ENCODE data around the gene FBXW4.

Gene FBXW4

DNA sequence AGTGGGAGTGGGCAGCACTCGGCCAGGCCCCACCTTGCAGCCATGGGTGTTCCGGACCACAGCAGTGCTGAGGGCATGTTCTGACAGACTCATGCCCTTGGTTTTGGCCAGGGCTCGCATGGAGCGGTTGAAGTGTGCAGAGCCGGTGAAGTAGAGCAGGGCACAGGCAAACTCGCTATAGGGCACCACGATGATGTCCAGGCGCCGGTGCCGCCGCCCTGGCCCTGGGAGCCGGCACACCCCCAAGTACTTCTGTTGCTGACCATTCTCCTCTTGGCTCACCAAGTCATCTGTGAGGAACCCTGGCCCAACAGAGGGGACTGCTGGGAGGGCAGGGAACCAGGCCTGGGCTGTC, 115.5 kb downstream of the FBXW4 start:
- no peak for DNase-seq

DNA sequence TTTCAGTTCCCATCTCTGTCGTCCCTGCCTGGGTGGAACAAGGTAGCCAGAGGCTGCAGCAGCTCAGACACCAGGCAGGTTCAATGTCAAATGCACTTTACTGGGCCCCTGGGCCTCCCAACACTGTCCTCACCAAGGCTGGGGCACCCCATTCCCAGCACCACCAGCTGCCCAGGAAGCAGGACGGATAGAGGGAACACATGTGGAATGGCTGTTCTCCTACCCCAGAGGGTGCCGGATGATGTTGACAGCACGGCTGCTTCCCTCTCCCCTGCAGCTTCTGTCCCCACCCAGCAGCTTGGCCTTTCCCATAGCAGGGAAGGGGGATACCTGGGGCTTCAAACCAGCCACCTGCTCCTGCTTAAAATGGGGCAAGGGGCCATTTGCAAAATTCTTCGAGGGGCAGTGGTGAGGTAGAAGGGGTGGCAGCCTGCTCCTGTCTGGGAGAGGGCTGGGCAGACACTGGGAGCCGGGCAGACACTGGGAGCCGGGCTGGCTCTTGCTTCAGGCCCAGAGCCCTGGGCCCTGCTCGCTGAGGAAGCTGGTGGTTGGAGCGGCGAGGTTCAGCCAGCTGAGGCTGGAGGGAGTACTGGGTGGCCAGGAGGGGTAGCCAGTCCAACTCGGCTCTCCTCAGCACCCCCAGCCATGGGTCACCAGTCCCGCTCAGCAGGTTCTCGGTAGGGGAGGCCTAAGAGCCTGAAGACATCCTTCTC, 116.0 kb downstream of the FBXW4 start:
- DNase-seq: no peak

DNA sequence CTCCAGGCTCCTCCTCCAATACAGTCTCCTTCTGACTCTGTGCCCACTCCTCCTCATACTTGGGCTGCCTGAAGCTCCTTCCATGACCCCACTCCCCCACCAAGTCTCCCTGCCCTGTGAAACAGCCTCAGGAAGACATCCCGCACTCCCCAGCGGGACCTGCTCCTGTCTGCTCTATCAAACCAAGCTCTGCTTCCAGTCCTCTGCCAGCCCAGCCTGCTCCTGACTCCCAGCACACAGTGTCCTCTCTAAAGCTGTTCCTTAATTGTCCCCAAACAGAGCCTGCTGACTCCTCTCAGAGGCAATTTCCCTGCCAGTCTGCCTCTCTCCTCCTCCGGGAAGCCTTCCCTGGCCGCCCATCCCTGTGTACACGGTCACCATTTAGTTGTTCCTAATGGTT, 116.8 kb downstream of the FBXW4 start:
- DNase-seq: no peak

DNA sequence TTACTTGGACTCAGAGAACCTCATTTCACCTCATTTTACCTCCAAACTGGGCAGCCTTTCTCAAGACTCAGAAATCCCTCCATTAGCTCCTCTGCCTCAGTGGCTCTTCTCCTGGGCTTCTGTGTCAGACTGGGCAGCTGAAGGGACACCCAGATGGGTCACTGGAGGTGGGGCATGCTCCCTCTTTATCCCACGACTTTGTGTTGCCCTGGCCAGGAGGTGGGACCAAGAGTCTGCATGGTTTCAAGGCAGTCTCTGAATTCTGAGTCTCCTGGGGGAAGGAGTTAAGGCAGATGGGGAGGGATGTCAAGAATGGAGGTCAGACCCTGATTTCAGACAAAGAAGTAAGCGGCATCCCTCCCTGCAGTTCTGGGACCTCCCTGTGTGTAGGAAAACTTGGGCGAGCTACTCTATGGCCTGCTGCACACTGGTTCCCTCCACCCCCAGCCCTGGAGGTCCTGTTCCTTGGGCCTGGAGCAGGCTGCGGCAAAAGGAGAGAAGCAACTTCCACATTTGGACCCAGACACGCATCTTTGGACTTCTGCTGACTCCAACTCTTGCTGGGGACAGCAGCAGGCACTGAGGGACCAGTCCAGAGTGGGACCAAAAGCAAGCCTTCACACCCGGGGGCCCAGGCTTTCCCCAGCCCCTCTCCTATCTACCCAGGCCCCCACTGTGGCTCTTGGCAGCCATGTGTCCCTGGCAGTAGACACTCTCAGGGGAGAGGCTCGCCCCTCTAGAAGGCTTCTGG, 117.7 kb downstream of the FBXW4 start:
- no peak for DNase-seq

DNA sequence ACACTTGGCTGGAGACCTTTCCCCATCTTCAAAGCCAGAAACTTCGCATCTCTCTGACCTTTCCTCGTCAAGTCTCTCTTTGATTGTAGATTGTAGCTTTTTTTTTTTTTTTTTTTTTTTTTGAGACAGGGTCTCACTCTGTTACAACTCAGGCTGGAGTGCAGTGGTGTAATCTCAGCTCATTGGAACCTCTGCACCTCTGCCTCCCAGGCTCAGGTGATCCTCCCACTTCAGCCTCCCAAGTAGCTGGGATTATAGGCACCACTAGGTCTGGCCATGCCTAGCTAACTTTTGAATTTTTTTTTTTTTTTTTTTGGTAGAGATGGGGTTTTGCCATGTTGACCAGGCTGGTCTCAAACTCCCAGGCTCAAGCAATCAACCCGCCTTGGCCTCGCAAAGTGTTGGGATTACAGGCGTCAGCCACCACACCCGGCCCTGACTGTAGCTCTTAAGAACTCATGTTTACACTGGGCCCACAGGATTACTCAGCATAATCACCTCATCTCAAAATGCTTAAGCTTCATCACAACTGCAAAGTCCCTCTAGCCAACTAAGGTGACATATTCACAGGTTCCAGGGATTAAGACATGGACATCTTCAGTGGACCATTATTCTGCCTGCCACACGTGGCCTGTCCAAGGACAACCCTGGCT, 118.6 kb downstream of the FBXW4 start:
- DNase-seq: no peak

DNA sequence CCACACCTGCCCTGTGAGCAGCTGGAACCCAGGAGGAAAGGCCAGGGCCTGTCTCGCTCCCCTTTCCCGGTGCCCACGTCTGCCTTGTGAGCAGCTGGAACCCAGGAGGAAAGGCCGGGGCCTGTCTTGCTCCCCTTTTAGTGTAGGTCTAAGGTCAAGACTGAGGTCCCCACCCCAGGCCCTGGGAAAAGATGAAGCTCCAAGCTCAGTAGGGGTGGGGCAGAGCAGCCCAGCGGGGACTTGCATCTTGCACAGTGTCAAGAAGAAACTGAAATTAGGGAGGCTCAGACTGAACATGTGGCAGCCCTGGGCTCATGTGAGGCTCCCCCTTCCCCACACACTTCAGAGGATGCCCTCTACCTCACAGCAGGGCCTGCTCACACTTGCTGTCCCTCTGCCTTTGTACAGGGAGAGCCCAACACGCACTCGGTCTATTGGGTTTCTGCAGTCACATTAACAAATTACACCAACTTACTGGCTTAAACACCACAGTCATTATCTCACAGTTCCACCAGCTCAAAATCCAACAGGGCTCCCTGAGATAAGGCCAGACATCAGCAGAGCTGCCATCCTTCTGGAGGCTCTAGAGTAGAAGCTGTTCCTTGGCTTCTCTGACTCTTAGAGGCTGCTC, 119.3 kb downstream of the FBXW4 start:
- DNase-seq: no peak

DNA sequence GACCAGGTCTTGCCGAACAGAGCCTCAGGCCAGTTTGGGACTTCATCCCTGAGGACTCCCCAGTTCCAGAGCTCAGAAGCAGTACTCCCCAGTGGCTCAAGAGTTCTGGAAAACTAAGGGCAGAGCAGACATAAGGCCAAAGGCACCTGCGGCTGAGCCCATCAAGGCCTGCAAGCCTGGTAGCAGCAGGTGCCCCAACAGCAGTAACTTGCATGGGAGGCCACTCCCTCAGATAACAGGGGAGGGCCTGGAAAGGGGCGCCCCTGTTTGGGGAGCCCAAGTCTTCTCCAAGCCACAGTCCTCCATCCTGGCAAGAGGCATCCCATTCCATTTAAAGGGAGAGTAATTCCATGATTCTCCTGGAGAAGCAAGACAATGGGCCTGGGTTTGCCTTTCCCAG, 119.9 kb downstream of the FBXW4 start:
- no peak for DNase-seq

DNA sequence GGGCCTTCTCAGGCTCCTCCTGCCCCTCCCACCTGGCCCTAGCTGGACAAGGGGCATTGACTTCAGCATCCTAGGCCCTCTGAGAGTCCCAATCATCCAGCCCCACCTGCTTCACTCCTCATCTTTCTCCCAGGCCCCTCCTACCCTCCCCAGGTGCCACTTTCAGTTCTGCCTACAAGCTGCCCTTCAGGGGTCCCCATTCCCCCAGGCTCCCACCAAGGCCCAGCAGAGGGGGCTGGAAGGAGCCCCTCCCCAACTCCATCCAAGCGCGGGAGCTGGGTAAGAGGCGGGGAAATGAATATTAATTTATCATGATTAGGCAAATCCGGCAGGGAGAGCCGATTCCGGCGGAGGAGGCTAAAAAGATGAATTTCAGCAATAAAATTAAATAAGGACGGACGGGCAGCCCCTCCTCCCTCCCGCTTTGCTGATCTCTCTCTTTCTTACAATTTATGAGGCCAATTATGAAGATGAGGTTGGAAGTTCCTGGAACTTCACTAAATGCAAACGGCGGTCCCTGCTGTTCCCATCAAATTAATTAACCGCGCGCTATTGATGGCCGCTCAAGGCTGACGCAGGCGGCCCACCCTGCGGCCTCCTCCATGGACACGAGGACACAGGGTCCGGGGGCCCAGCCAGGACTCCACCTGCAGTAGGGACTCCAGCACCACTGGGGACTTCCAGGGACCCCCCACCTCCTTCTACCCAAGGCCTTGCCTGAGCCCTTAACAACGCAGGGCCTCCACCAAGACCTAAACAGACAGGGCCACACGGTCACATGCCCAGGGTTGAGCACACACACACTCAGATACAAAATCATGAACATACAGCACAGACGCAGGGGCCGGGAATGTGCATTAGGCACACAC, 120.9 kb downstream of the FBXW4 start:
- no peak for DNase-seq

DNA sequence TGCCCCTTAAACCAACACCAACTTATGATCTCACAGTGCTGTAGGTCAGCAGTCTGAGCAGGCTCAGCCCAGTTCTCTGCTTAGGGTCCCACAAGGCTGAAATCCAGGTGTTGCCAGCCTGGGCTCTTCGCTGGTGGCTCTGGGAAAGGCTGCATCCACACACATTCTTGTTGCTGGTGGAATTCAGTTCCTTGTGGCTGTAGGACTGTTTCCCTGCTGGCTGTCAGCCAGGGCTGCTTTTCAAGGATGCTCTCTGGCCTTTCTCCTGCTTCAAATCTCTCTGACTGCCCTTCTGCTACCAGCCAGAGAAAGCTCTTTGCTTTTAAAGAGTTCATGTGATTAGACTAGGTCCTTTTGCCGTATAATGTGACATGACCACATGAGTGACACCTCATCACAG, 122.2 kb downstream of the FBXW4 start:
- no peak for DNase-seq

DNA sequence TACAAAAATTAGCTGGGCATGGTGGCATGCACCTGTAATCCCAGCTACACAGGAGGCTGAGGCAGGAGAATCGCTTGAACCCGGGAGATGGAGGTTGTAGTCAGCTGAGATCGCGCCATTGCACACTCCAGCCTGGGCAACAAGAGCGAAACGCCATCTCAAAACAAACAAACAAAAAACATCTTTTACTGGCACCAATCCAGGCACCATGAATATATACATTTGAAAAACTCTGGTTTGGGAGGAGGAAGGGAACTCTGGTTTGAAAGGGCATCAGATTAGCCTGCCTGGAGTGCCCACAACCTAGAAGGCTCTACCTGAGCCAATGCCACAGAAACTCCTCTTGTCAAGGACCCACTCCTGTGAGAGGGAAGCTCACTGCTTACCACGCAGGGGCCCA, 122.8 kb downstream of the FBXW4 start:
- DNase-seq: no peak

DNA sequence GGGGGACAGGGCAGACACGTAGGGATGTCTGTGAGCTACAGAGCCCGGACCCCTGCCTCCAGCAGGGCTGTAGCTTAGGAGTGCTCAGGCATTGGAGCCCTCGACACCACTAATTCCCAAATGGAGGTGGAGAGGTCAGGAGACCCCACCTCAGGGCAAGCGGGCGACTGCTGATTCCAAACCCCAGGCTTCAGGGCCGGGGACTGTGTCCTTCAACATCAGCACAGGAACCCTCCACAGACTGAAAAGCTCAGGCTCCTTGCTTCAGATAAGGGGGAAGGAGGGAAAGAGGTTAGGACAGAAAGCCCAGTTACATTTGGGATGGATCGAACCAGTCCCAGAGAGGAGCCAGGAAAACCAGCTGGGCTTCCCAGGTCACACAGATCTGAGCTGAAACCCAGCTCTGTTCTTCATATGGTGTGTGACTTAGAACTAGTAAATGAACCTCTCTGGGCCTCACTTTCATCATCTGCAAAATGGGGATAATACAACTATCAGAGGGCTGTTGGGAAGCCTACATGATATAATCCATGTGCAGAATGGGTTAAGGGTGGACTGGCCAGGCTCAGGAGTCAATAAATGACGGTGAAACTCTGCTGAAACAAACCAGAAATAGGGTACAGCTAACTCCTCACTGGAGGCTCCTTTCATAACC, 123.6 kb downstream of the FBXW4 start:
- DNase-seq: no peak

DNA sequence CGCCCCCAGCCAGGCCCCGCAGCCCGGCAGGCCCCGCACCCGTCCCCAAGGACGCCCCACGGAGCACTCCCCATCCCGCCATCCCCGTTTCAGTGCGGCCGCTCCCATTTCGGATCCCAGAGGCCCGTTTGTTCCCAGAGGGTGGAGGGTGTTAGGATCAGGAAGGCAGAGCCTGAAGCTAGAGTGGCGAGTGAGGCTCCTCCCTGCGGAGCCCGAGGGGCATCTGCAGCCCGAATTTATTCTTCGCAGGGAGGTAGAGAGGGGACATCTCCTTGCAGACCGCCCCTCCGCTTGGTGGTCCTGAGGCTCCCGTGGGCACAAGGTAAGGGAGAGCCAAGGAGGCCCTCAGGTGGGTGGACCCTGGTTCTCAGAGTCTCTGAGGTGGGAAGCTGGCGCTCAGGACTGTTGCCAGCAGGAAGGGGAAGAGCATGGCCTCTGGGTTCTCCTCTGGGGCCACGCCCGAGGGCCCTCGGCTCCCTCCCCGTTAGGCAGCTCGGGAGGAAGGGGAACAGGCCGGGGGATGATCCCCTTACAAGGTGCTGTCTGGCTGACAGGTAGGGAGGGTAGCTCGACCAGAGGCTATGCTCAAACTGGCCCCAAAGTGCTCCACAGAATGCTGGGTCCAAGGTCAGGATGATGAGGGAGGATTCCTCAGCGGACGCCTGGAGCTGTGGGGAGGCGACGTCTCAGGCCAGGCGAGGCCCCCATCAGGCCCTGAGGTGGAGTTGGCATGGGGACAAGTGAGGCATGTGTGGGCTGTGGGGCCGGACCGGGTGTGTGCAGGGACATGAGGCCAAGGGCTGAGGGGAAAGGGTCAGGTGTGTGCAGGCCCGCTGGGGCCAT, 124.3 kb downstream of the FBXW4 start:
- no peak for DNase-seq

DNA sequence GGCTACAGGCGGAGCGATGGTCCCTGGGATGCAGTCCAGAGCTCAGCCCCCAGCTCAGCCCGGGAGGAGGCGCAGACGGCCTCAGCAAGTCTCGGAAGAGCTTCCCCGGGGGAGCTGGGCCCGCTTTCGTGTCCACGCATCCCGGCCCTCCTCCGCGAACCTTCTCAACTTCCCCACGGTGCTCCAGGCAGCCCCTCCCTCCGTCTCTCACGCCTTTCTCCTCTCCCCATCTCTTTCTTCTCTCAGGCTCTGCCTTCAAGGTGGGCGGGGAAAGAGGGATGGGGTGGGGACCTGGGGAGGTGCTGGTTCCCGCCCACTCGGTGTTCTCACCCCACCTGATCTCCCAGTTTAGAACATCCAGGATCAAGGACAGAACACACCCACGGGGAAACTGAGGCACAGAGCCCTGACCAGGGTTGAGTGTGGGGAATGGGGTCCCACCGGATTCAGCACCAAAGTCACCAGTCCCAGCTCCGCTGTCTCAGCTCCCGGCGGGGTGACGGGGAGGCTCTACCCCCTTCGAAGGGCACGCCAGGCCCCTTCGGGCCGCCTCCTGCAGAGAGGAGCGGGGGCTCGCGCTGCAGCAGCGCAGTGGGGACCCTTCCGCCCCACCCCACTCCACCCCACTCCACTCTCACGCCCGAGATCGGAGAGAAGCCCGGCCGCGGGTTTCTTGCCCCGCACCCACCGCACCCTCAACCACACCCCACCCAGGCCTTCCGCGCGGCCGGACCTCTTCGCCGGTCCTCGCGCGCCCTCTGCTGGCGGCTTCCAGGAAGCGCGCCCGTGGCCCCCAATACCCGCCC, 125.1 kb downstream of the FBXW4 start:
- peak; percentile 81 to 89 for DNase-seq

DNA sequence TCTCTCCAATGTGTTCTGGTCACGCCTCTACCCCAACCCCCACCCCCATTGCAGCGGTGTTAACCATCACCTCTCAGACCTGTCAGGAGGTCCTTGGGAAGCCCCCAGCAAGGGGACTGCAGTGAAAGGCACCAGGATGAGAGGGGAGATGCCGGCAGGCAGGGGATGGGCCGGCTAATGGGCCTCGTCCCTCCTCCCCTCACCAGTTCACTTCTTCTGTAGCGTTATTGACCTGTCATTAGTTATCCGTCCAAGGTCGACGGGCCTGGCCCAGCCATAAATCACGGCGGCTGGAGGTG, 125.7 kb downstream of the FBXW4 start:
- no peak for DNase-seq

DNA sequence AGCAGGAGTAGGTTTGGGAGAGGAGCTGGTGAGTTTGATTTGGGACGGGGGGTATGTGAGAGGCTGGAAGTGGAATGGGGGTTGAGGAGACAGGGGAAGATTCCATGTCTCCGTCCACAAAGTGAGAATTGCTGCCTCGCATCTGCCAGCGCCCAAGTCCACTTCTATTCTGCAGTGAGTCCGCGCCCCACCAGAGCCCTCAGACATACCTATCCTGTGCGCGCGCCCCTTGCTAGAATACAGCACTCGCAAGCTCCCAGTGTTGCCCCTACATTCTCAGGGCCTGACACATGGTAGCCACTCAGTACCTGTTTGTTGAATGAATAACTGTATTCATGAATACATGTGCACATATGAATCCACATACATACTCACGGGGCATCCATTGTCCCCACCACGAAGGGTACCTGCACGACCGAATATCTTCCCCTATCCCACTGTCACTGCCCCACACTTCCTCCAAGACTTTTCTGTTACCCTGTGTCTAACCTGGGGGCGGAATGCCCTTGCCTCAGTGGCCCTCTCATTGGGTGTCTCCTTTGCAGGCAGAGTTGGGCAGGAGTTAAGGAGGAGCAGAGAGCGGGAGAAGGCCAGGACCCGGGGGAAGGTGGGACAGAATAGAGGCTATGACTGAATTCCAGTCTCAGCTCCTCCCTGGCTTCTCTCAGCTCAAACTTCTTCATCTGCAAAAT, 126.8 kb downstream of the FBXW4 start:
- no peak for DNase-seq

DNA sequence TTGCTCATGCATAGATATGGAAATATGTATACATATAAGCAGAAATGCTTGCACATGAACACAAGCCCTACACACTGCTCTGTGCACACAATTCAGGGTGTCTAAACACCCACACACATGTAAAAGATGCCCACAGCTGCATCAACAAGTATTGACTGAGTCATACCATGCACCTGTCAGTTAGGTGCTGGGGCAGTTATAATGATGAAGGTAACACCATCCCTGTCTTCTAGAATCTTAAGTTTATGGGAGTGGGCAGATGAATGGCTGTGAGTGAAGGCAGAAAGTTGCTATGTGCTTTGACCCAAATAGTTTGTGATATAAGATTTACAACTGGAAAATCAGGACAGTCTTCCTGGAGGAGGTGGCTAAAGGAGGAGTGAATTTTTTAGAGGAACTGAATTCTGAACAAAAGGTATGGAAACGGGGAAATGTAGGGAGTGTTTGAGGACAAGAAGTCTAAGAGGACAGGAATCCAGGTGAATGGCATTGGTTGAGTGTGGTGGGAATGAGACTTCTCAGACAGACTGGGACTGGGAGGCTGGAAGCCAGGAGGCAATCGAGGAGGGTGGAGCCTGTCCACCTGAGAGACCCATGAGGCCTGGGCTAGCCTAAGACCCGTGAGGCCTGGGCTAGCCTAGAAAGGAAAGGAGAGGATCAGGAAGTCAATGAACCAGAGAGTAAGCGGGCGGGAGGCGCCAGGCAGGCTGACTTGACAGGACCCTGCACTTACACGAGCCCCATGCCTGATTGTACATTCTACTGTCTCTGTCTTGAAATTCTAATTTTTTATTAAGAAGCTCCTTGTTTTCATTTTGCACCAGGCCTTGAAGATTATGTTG, 127.6 kb downstream of the FBXW4 start:
- DNase-seq: no peak

DNA sequence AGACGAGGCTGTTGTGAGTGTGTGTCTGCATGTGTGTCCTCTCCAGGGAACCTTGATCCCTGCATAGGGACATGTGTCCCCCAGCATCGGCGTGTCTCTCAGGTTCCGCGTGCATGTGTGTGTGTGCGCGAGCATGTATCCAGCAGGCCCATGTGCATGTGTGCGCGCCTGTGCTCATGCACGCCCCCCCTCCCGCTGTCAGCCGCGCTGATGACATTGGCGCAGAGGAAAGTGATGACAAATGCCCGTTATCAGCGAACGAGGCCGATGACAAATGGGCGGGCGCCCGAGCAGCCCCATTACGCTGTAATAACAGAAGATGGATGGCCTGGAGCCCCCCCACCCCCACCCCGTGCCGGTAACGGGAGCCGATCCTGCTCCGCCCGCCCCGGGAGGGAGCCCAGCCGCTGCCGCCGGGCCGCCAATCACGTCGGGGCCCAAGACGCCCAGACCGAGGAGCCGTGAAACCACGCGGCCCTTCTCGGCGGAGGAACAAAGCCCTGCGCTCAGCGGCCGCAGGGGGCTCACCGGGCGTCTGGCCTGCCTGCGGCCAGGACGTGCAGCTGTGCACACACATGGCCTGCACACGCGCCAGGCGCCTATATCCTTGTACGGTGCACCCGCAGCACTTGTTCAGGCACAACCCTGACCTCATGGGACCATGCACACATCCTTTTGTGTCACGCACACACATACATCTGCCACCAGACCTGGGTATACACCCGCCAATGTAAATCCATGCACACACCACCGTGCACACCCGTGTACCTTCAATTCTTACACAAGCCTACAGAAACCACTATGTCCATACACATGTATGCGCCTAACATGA, 128.4 kb downstream of the FBXW4 start:
- no peak for DNase-seq

DNA sequence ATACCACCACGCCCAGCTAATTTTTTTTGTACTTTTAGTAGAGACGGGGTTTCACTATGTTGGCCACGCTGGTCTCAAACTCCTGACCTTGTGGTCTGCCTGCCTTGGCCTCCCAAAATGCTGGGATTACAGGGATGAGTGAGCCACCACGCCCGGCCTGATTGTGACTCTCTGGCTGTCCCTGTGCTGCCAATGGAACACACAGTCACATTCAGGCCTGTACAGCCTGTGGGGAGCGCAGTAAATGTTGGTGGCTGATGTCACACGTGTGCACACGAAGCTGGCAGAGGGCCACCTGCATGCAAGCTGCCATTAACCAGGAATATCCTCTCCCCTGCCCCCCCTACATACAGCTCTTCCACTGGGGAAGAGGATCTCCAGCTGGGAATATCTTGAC, 129.0 kb downstream of the FBXW4 start:
- no peak for DNase-seq

Data from stimulated activated CD4-positive, alpha-beta T cell treated with anti-CD3 and anti-CD28 coated beads, Interleukin-2, amount 100 ng/mL, for 48 hours (primary cell).